Amniotic stem cell (primary cell): ENCODE results near the gene CACNA1B.
"Not testable (repeated sequence)": the region's sequence is repeated elsewhere in the genome, so short reads cannot be mapped to it uniquely, and the experiment has no call there.

ENCODE experiments used
- DNase-seq: peaks from one replicate; lab custom pipeline; 2025; lab: John Stamatoyannopoulos, UW

Gene CACNA1B

GRCh38 chr9:138117101-138117750 lies 239.6 kb downstream of the CACNA1B start:
- DNase-seq: no peak

GRCh38 chr9:138117836-138118235 lies 240.3 kb downstream of the CACNA1B start:
- DNase-seq: no peak

- no peak for DNase-seq
These were observed 241.1 kb downstream of the CACNA1B start for GRCh38 chr9:138118601-138119071.

GRCh38 chr9:138119202-138120027 lies 241.8 kb downstream of the CACNA1B start:
- DNase-seq: no peak

- DNase-seq: no peak
These were observed 242.5 kb downstream of the CACNA1B start for GRCh38 chr9:138120072-138120471.

- no peak for DNase-seq
These were observed 243.2 kb downstream of the CACNA1B start for GRCh38 chr9:138120511-138121437.

- DNase-seq: no peak
These were observed 244.0 kb downstream of the CACNA1B start for GRCh38 chr9:138121438-138122050.

- DNase-seq: no peak
These were observed 244.6 kb downstream of the CACNA1B start for GRCh38 chr9:138122201-138122600.

GRCh38 chr9:138122676-138123075 lies 245.1 kb downstream of the CACNA1B start:
- no peak for DNase-seq

- no peak for DNase-seq
These were observed 245.5 kb downstream of the CACNA1B start for GRCh38 chr9:138123086-138123485.

GRCh38 chr9:138126090-138126857 lies 248.7 kb downstream of the CACNA1B start:
- DNase-seq: not testable (repeated sequence)

- not testable (repeated sequence) for DNase-seq
These were observed 249.4 kb downstream of the CACNA1B start for GRCh38 chr9:138126858-138127584.

GRCh38 chr9:138128027-138128426 lies 250.4 kb downstream of the CACNA1B start:
- DNase-seq: not testable (repeated sequence)

GRCh38 chr9:138129318-138129717 lies 251.7 kb downstream of the CACNA1B start:
- not testable (repeated sequence) for DNase-seq

GRCh38 chr9:138132946-138133705 lies 255.5 kb downstream of the CACNA1B start:
- not testable (repeated sequence) for DNase-seq

- DNase-seq: not testable (repeated sequence)
These were observed 257.0 kb downstream of the CACNA1B start for GRCh38 chr9:138134581-138134980.

GRCh38 chr9:138139096-138139495 lies 261.5 kb downstream of the CACNA1B start:
- not testable (repeated sequence) for DNase-seq

GRCh38 chr9:138140980-138141379 lies 263.4 kb downstream of the CACNA1B start:
- DNase-seq: not testable (repeated sequence)

- not testable (repeated sequence) for DNase-seq
These were observed 265.1 kb downstream of the CACNA1B start for GRCh38 chr9:138142528-138143244.
